ENCODE results near the gene LMBR1L. TPM values are rescaled to one million over a fixed set of nuclear protein-coding genes. Genes with fewer than 3 reads are reported as not detected.

Gene LMBR1L
- total RNA-seq, 2 donors from 2014 or later = 56.8 to 105 TPM

Other genes with a start within 250 kb of the LMBR1L start
- 1 to 10 TPM; 2.5 to 4.2 TPM for gene RND1, start 245.0 kb downstream of the LMBR1L start, total RNA-seq
- 100 to 1,000 TPM in 1 of 2 donors, 10 to 100 TPM in 1; 55.0 to 100 TPM for gene FKBP11, start 185.4 kb downstream of the LMBR1L start, total RNA-seq
- gene ARF3, start 153.4 kb downstream of the LMBR1L start, total RNA-seq = 100 to 1,000 TPM in 1 of 2 donors, 10 to 100 TPM in 1; 84.1 to 128 TPM
- under 1 TPM; 0.22 to 0.29 TPM for gene WNT10B, start 139.1 kb downstream of the LMBR1L start, total RNA-seq
- gene WNT1, start 132.5 kb downstream of the LMBR1L start, total RNA-seq = not detected
- gene DDN, start 111.5 kb downstream of the LMBR1L start, total RNA-seq = 1 to 10 TPM in 1 of 2 donors, under 1 TPM in 1; 0.32 to 1.5 TPM
- 10 to 100 TPM; 47.1 to 62.7 TPM for gene PRKAG1, start 92.1 kb downstream of the LMBR1L start, total RNA-seq
- gene KMT2D, start 50.1 kb downstream of the LMBR1L start, total RNA-seq = 10 to 100 TPM; 66.8 to 78.6 TPM
- 10 to 100 TPM; 12.2 to 19.3 TPM for gene RHEBL1, start 40.9 kb downstream of the LMBR1L start, total RNA-seq
- under 1 TPM; 0.26 to 0.42 TPM for gene DHH, start 16.0 kb downstream of the LMBR1L start, total RNA-seq
- gene TUBA1B, start 20.5 kb upstream of the LMBR1L start, total RNA-seq = 1,000 to 10,000 TPM; 1,357 to 2,653 TPM
- gene TUBA1A, start 78.2 kb upstream of the LMBR1L start, total RNA-seq = 10 to 100 TPM; 57.9 to 72.6 TPM
- 100 to 1,000 TPM; 277 to 363 TPM for gene TUBA1C, start 154.2 kb upstream of the LMBR1L start, total RNA-seq
- under 1 TPM in 1 of 2 donors, not detected in 1; 0.32 TPM for gene PRPH, start 184.3 kb upstream of the LMBR1L start, total RNA-seq
- 10 to 100 TPM; 53.9 to 56.5 TPM for gene TROAP, start 212.4 kb upstream of the LMBR1L start, total RNA-seq
- gene C1QL4, start 226.3 kb upstream of the LMBR1L start, total RNA-seq = not detected
- gene DNAJC22, start 236.0 kb upstream of the LMBR1L start, total RNA-seq = not detected